Coronary artery (tissue), 2 donors: ENCODE measurements around the gene LSM2.
"Not testable (repeated sequence)": the region's sequence is repeated elsewhere in the genome, so short reads cannot be mapped to it uniquely, and the experiment has no call there.

Source experiments
- DNase-seq: peaks from one replicate; pipeline ENCODE4 v3.0.0-alpha.2; 2017; ENCODE audit warnings: low spot score
- H3K27ac ChIP-seq, 2 donors: fragments of 200-600 bp; sonication (generic); one replicate each; pipeline ENCODE4 v1.5.1; 2016 to 2019
- H3K4me3 ChIP-seq: fragments of 200-600 bp; sonication (generic); 2 replicates; pipeline ENCODE4 v1.5.1; 2016; ENCODE audit warnings: mild to moderate bottlenecking, moderate library complexity
- TF ChIP-seq, protein P1 (sequence below): fragments of 200-600 bp; sonication (generic); IDR thresholded peaks from one replicate; pipeline ENCODE4 v1.5.1; 2019; ENCODE audit warnings: antibody characterized with exemption

Gene LSM2

DNA sequence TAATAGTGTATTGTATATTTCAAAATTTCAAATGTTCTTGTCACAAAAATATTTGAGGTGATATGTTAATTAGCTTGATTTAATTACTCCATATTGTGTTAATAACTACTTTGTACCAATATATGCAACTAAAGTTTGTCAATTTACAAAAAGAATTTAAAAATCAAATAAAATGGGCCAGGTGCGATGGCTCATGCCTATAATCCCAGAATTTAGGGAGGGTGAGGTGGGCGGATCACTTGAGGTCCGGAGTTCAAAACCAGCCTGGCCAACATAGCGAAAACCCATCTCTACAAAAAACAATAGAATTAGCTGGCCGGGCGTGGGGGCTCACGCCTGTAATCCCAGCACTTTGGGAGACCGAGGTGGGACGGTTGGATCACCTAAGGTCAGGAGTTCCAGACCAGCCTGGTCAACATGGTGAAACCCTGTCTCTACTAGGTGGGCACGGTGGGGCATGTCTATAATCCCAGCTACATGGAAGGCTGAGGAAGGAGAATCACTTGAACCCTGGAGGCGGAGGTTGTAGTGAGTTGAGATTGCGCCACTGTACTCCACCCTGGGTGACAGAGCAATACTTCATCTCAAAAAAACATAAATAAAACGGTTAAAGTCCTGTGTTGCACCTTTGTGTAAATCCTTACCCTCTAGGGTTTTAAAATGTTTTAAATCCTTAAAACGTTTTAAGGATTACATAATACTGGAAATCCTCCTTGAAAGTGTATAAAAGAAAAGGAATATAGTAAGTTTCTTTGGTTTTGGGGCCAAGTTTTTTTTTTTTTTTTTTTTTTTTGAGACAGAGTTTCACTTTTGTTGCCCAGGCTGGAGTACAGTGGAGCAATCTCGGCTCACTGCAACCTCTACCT is 24.8 kb upstream of the LSM2 start:
- Histone ChIP-seq H3K27ac (peak overlapping the region in 1 of 2 donors; percentile 91), H3K4me3 (peak overlapping the region; percentile 86)
- DNase-seq = no peak
- TF ChIP-seq, protein P1, sequence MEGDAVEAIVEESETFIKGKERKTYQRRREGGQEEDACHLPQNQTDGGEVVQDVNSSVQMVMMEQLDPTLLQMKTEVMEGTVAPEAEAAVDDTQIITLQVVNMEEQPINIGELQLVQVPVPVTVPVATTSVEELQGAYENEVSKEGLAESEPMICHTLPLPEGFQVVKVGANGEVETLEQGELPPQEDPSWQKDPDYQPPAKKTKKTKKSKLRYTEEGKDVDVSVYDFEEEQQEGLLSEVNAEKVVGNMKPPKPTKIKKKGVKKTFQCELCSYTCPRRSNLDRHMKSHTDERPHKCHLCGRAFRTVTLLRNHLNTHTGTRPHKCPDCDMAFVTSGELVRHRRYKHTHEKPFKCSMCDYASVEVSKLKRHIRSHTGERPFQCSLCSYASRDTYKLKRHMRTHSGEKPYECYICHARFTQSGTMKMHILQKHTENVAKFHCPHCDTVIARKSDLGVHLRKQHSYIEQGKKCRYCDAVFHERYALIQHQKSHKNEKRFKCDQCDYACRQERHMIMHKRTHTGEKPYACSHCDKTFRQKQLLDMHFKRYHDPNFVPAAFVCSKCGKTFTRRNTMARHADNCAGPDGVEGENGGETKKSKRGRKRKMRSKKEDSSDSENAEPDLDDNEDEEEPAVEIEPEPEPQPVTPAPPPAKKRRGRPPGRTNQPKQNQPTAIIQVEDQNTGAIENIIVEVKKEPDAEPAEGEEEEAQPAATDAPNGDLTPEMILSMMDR = no peak

DNA sequence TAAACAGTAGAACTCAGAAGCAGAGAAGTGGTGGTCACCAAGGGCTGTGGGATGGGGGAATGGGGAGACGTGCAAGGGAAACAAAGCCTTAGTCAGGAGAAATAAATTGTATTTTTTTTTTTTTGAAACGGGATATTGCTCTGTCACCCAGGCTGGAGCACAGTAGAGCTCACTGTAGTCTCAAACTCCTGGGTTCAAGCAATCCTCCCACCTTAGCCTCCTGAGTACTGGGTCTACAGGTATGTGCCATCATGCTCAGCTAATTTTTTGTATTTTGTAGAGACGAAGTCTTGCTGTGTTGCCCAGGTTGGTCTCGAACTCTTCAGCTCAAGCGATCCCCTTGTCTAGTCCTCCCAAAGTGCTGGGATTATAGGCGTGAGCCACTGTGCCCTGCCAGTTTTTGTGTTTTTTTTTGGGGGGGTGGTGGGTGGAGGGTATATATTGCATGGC is 24.1 kb upstream of the LSM2 start:
- DNase-seq = no peak
- Histone ChIP-seq H3K4me3 (peak overlapping the region; percentile 86), H3K27ac (peak overlapping the region; percentile 71 to 91)
- TF ChIP-seq, protein P1 = no peak

DNA sequence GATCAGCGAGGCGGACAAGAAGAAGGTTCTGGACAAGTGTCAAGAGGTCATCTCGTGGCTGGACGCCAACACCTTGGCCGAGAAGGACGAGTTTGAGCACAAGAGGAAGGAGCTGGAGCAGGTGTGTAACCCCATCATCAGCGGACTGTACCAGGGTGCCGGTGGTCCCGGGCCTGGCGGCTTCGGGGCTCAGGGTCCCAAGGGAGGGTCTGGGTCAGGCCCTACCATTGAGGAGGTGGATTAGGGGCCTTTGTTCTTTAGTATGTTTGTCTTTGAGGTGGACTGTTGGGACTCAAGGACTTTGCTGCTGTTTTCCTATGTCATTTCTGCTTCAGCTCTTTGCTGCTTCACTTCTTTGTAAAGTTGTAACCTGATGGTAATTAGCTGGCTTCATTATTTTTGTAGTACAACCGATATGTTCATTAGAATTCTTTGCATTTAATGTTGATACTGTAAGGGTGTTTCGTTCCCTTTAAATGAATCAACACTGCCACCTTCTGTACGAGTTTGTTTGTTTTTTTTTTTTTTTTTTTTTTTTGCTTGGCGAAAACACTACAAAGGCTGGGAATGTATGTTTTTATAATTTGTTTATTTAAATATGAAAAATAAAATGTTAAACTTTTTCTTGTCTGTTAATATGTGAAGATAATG is 23.0 kb upstream of the LSM2 start:
- peak overlapping the region; percentile 86 for H3K4me3 ChIP-seq
- TF ChIP-seq, protein P1 = no peak
- no peak for DNase-seq
- H3K27ac ChIP-seq = peak overlapping the region; percentile 71 to 91

DNA sequence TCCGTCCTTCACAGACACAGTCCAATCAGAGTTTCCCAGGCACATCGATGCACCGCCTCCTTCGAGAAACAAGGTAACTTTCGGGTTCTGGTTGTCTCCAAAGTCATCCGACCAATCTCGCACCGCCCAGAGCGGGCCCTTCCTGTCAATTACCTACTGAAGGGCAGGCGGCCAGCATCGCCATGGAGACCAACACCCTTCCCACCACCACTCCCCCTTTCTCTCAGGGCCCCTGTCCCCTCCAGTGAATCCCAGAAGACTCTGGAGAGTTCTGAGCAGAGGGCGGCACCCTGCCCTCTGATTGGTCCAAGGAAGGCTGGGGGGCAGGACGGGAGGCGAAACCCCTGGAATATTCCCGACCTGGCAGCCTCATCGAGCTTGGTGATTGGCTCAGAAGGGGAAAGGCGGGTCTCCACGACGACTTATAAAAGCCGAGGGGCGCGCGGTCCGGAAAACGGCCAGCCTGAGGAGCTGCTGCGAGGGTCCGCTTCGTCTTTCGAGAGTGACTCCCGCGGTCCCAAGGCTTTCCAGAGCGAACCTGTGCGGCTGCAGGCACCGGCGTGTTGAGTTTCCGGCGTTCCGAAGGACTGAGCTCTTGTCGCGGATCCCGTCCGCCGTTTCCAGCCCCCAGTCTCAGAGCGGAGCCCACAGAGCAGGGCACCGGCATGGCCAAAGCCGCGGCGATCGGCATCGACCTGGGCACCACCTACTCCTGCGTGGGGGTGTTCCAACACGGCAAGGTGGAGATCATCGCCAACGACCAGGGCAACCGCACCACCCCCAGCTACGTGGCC is 20.7 kb upstream of the LSM2 start, which contains the start of gene HSPA1B:
TSS of gene HSPA1B (plus strand) at position 453 of the 794 bp plus-strand sequence. CDS start at position 666, 213 bp downstream.
- TF ChIP-seq, protein P1 = no peak
- Histone ChIP-seq H3K4me3 (peak within 1 kb of the TSS; percentile 91), H3K27ac (peak within 1 kb of the TSS; percentile 92 to 96)
- peak; percentile 100 for DNase-seq

DNA sequence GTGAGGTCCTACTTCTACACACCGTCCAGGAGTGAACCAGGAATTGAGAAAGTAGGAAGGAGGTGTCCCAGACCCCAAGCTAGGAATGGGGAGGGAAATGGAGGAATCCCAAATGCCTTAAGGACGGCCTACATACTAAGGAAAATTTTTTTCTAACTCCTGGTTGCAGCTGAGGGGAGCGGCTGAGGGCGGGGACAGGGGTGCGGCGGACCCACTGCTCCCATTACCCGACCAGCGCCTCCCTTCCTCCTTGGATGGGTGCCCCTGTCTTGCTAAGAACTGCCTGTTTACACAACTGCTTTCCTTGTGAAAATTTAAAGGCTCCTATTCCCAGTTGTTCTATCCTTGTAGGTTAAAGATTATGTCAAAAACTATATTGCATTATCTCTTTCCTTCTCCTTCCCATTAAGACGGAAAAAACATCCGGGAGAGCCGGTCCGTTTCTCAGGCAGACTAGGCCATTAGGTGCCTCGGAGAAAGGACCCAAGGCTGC is 20.1 kb upstream of the LSM2 start:
- H3K27ac ChIP-seq = peak overlapping the region; percentile 92 to 96
- DNase-seq = peak; percentile 92
- peak overlapping the region; percentile 91 for H3K4me3 ChIP-seq
- TF ChIP-seq, protein P1 = no peak

DNA sequence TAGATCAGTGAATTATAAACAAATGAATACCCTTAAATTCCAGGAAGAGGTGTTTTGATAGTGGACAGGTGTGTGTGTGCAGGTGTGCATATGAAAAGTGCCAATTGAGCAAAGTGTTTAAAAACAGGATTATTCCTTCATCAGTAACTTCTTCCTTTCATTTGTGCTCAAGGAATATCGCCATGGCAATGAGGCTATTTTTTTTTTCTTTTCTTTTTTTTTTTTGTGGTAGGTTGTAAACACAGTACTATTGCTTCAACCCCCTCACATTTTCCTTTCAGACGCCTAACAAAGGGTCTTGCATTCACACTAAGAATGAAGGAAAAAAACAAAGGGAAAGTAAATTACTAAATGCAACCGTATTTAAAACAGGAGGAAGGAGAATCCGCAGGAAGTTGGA is 18.8 kb upstream of the LSM2 start:
- H3K27ac ChIP-seq = peak overlapping the region; percentile 92 to 96
- no peak for DNase-seq
- no peak overlapping the region for H3K4me3 ChIP-seq
- TF ChIP-seq, protein P1 = no peak

DNA sequence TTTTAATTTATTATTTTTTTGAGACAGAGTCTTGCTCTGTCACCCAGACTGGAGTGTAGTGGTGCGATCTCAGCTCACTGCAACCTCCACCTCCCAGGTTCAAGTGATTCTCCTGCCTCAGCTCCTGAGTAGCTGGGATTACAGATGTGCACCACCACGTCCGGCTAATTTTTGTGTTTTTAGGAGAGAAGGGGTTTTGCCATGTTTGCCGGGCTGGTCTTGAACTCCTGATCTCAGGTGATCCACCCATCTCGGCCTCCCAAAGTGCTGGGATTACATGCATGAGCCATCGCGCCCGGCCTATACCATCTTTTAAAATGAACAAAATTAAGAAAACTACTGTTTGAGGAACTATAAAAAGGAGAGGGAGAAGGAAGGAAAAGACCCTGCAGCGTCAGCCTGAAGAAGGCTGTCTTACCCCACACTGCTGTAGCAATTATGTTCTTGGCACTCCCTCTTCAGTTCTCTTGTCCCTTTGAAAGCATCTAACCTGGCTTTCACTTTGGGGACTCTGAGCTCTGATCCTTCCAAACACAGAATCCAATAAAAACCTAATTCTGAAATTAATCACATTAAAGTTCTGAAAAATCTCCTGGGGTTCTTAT is 16.9 kb upstream of the LSM2 start:
- not testable (repeated sequence) for H3K4me3 ChIP-seq, DNase-seq
- H3K27ac ChIP-seq = peak overlapping the region; percentile 71 to 93
